Upper lobe of left lung (tissue), 6 donors: Measurements from ENCODE around the gene NPS. TPM values are rescaled to one million over a fixed set of nuclear protein-coding genes. Genes with fewer than 3 reads are reported as not detected.

Experiments used
- ATAC-seq, 2 donors: fragments of 200-7000 bp; cut with Tn5 transposase; one replicate each; pipeline ENCODE4 v1.9.1; 2022; ENCODE audit warnings: mild to moderate bottlenecking in 2 of 2, moderate library complexity in 2 of 2; ENCODE audit not compliant: low FRiP score in 2 of 2
- DNase-seq, 2 donors: peaks; one replicate each; pipeline ENCODE4 v3.0.0-alpha.2; 2019 to 2020
- H3K27ac ChIP-seq, 4 donors: fragments of 200-600 bp; sonication (generic); one replicate each; pipeline ENCODE4 v1.5.1; 2016 to 2019
- H3K27me3 ChIP-seq, 4 donors: fragments of 200-600 bp; sonication (generic); one replicate each; pipeline ENCODE4 v1.5.1; 2017 to 2019
- H3K36me3 ChIP-seq, 4 donors: fragments of 200-600 bp; sonication (generic); one replicate each; pipeline ENCODE4 v1.5.1; 2016 to 2019
- H3K4me1 ChIP-seq, 4 donors: fragments of 200-600 bp; sonication (generic); one replicate each; pipeline ENCODE4 v1.5.1; 2018 to 2019
- H3K4me3 ChIP-seq, 4 donors: fragments of 200-600 bp; sonication (generic); one replicate each; pipeline ENCODE4 v1.5.1; 2017 to 2019; ENCODE audit warnings: mild to moderate bottlenecking in 2 of 4, moderate library complexity in 1 of 4
- H3K9me3 ChIP-seq, 4 donors: fragments of 200-600 bp; sonication (generic); one replicate each; pipeline ENCODE4 v1.5.1; 2018 to 2019
- CTCF ChIP-seq, 6 experiments: fragments of 450-650 bp in 4 of 6; fragments of 200-600 bp in 2 of 6; sonication (generic) in 2 of 6; IDR thresholded peaks; one replicate each; pipeline ENCODE4 v1.5.1; 2016 to 2019; ENCODE audit warnings: antibody characterized with exemption in 6 of 6
- EP300 ChIP-seq, 4 donors: sonication (generic); formaldehyde crosslinking; IDR thresholded peaks; one replicate each; pipeline ENCODE4 v1.5.1; 2017; ENCODE audit warnings: antibody characterized with exemption in 4 of 4, control low read depth in 2 of 4
- POLR2A ChIP-seq, 4 donors: fragments of 450-650 bp; IDR thresholded peaks; one replicate each; pipeline ENCODE4 v1.5.1; 2016 to 2017; ENCODE audit warnings: antibody characterized with exemption in 4 of 4, mild to moderate bottlenecking in 2 of 4
- POLR2AphosphoS5 ChIP-seq, 2 donors: sonication (generic); formaldehyde crosslinking; IDR thresholded peaks; one replicate each; pipeline ENCODE4 v1.5.1; 2017; ENCODE audit warnings: antibody characterized with exemption in 2 of 2
- WGBS, 2 donors: methylation state at CpG; one replicate each; pipeline ENCODE4 v1.1.5; 2017 to 2018; 5-methylcytosine and 5-hydroxymethylcytosine counted together
- total RNA-seq, 6 donors: library from RNA; depleted of rRNA in 4 of 6; stranded (reverse); fragments of >200 nt in 4 of 6; gene quantifications; one replicate each; pipeline versions ENCODE4 v1.1.0 to v1.2.1, GENCODE V29; 2016 to 2021
- donor health status: DM: no; HTN: no; CAD: no; lungs with moderate emphysema.
- donor health status: DM: no; HTN: yes; CAD: no; lungs with severe emphysema.

The NPS gene
- total RNA-seq, 6 donors from 2014 or later = not detected

- Histone ChIP-seq H3K27ac (no peak overlapping the region), H3K4me3 (no peak overlapping the region), H3K36me3 (no peaks in the 10 kb centered on the region), H3K27me3 (no peaks in the 10 kb centered on the region), H3K9me3 (no peaks in the 10 kb centered on the region), H3K4me1 (no peaks in the 10 kb centered on the region)
- DNase-seq (no peak), ATAC-seq (no peak)
- TF ChIP-seq POLR2A (IDR thresholded peaks at IDR 0.05) (no peak), POLR2AphosphoS5 (IDR thresholded peaks at IDR 0.05) (no peak), CTCF (IDR thresholded peaks at IDR 0.05) (no peak), EP300 (IDR thresholded peaks at IDR 0.05) (no peak)
- 6 to 44% methylated on average over 1 of the region's 1 CpG for WGBS, 2 donors
Measured at GRCh38 chr10:127524229-127524628, 24.9 kb upstream of the NPS start.

GRCh38 chr10:127524908-127525665 is 24.0 kb upstream of the NPS start:
- ATAC-seq (no peak), DNase-seq (no peak)
- Histone ChIP-seq H3K4me1 (no peaks in the 10 kb centered on the region), H3K4me3 (no peak overlapping the region), H3K9me3 (no peaks in the 10 kb centered on the region), H3K27ac (no peak overlapping the region), H3K36me3 (no peaks in the 10 kb centered on the region), H3K27me3 (no peaks in the 10 kb centered on the region)
- WGBS, 2 donors = 68 to 73% methylated on average over 7 of the region's 7 CpGs
- TF ChIP-seq POLR2A (IDR thresholded peaks at IDR 0.05) (no peak), CTCF (IDR thresholded peaks at IDR 0.05) (no peak), EP300 (IDR thresholded peaks at IDR 0.05) (no peak), POLR2AphosphoS5 (IDR thresholded peaks at IDR 0.05) (no peak)

GRCh38 chr10:127525686-127526085 is 23.4 kb upstream of the NPS start:
- no peak for TF ChIP-seq EP300 (IDR thresholded peaks at IDR 0.05)
- TF ChIP-seq POLR2AphosphoS5 (IDR thresholded peaks at IDR 0.05) = no peak
- no peak for TF ChIP-seq CTCF (IDR thresholded peaks at IDR 0.05)
- TF ChIP-seq POLR2A (IDR thresholded peaks at IDR 0.05) = no peak
- DNase-seq (no peak), ATAC-seq (no peak)
- 74 to 83% methylated on average over 3 of the region's 3 CpGs for WGBS, 2 donors
- Histone ChIP-seq H3K27ac (no peak overlapping the region), H3K9me3 (no peaks in the 10 kb centered on the region), H3K4me3 (no peak overlapping the region), H3K4me1 (no peaks in the 10 kb centered on the region), H3K27me3 (no peaks in the 10 kb centered on the region), H3K36me3 (no peaks in the 10 kb centered on the region)

- no peak overlapping the region for H3K27ac ChIP-seq
- H3K36me3 ChIP-seq = no peaks in the 10 kb centered on the region
- DNase-seq (no peak), ATAC-seq (no peak)
- no peaks in the 10 kb centered on the region for H3K4me1 ChIP-seq
- TF ChIP-seq EP300 (IDR thresholded peaks at IDR 0.05) = no peak
- no peak for TF ChIP-seq POLR2AphosphoS5 (IDR thresholded peaks at IDR 0.05)
- no peak for TF ChIP-seq POLR2A (IDR thresholded peaks at IDR 0.05)
- TF ChIP-seq CTCF (IDR thresholded peaks at IDR 0.05) = no peak
- WGBS, 2 donors = 82 to 85% methylated on average over 4 of the region's 4 CpGs
- no peaks in the 10 kb centered on the region for H3K9me3 ChIP-seq
- H3K4me3 ChIP-seq = no peak overlapping the region
- H3K27me3 ChIP-seq = no peaks in the 10 kb centered on the region
Measured at GRCh38 chr10:127526161-127526560, 22.9 kb upstream of the NPS start.

- H3K4me3 ChIP-seq = no peak overlapping the region
- no peaks in the 10 kb centered on the region for H3K27me3 ChIP-seq
- no peaks in the 10 kb centered on the region for H3K9me3 ChIP-seq
- H3K36me3 ChIP-seq = no peaks in the 10 kb centered on the region
- ATAC-seq (no peak), DNase-seq (no peak)
- TF ChIP-seq EP300 (IDR thresholded peaks at IDR 0.05) (no peak), POLR2A (IDR thresholded peaks at IDR 0.05) (no peak), CTCF (IDR thresholded peaks at IDR 0.05) (no peak), POLR2AphosphoS5 (IDR thresholded peaks at IDR 0.05) (no peak)
- WGBS, 2 donors = 68 to 85% methylated on average over 4 of the region's 4 CpGs
- no peak overlapping the region for H3K27ac ChIP-seq
- no peaks in the 10 kb centered on the region for H3K4me1 ChIP-seq
Measured at GRCh38 chr10:127527320-127527719, 21.8 kb upstream of the NPS start.
